GM21619 (cell line): Measurements from ENCODE around the gene RNLS.

ENCODE experiments used
- ATAC-seq: cut with Tn5 transposase; IDR thresholded peaks from one replicate; pipeline ENCODE4 v1.9.1; 2021; ENCODE audit not compliant: unreplicated experiment

The RNLS gene

GRCh38 chr10:88347597-88348304 lies 235.4 kb downstream of the RNLS start:
- ATAC-seq, result no peak

GRCh38 chr10:88347022-88347421 lies 236.1 kb downstream of the RNLS start:
- no peak for ATAC-seq

GRCh38 chr10:88346144-88346977 lies 236.8 kb downstream of the RNLS start:
- no peak for ATAC-seq

- no peak for ATAC-seq
Observed at GRCh38 chr10:88343761-88344484, 239.2 kb downstream of the RNLS start.

- no peak for ATAC-seq
Observed at GRCh38 chr10:88342733-88343310, 240.3 kb downstream of the RNLS start.

- no peak for ATAC-seq
Observed at GRCh38 chr10:88337134-88337533, 246.0 kb downstream of the RNLS start.

GRCh38 chr10:88336334-88336733 lies 246.8 kb downstream of the RNLS start:
- no peak for ATAC-seq

- no peak for ATAC-seq
Observed at GRCh38 chr10:88333248-88333630, 249.9 kb downstream of the RNLS start.

- no peak for ATAC-seq
Observed at GRCh38 chr10:88332503-88333247, 250.4 kb downstream of the RNLS start.

GRCh38 chr10:88330174-88330573 lies 252.9 kb downstream of the RNLS start:
- ATAC-seq, result no peak

GRCh38 chr10:88322324-88323063 lies 260.6 kb downstream of the RNLS start:
- ATAC-seq, result no peak

GRCh38 chr10:88319960-88320517 lies 263.1 kb downstream of the RNLS start:
- ATAC-seq, result no peak

GRCh38 chr10:88318803-88319202 lies 264.3 kb downstream of the RNLS start:
- ATAC-seq, result no peak

- no peak for ATAC-seq
Observed at GRCh38 chr10:88317099-88317498, 266.0 kb downstream of the RNLS start.

GRCh38 chr10:88316292-88316861 lies 266.7 kb downstream of the RNLS start:
- no peak for ATAC-seq

GRCh38 chr10:88315755-88316154 lies 267.4 kb downstream of the RNLS start:
- ATAC-seq, result no peak

- ATAC-seq, result no peak
Observed at GRCh38 chr10:88314362-88314761, 268.8 kb downstream of the RNLS start.

GRCh38 chr10:88313878-88314277 lies 269.2 kb downstream of the RNLS start:
- no peak for ATAC-seq

GRCh38 chr10:88312855-88313254 lies 270.3 kb downstream of the RNLS start:
- ATAC-seq, result no peak
